Measurements from ENCODE around the gene XYLT1.

The XYLT1 gene

GRCh38 chr16:17160285-17160853 lies 310.4 kb downstream of the XYLT1 start:
- TF ChIP-seq, protein P1, sequence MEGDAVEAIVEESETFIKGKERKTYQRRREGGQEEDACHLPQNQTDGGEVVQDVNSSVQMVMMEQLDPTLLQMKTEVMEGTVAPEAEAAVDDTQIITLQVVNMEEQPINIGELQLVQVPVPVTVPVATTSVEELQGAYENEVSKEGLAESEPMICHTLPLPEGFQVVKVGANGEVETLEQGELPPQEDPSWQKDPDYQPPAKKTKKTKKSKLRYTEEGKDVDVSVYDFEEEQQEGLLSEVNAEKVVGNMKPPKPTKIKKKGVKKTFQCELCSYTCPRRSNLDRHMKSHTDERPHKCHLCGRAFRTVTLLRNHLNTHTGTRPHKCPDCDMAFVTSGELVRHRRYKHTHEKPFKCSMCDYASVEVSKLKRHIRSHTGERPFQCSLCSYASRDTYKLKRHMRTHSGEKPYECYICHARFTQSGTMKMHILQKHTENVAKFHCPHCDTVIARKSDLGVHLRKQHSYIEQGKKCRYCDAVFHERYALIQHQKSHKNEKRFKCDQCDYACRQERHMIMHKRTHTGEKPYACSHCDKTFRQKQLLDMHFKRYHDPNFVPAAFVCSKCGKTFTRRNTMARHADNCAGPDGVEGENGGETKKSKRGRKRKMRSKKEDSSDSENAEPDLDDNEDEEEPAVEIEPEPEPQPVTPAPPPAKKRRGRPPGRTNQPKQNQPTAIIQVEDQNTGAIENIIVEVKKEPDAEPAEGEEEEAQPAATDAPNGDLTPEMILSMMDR (IDR thresholded peaks at IDR 0.05; ENCODE audit: extremely low read depth, insufficient read depth, missing control alignments): no peak

DNA sequence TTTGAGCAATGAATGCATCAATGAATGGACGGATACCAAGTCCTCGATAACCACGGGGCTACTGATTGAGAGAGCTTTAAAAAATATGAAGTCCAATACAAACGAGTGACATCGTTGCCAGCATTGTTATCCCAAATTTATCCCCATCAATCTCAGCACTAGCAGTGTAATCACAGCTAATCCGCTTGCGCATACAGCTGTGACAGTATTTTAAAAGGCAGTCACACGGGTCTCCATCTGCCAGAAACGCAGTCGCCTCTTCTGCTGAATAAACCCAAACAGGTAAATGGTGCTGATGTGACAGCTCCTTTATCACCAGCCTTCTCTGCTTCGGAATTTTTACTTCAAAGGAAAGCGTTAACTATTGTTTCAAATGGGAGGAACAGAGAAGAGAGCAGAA lies 311.1 kb downstream of the XYLT1 start:
- DNase-seq (ENCODE audit: low spot score): no peak
- in situ Hi-C loops (cut with MboI; ENCODE audit: low pct_unique_long_range_greater_than_20kb, low sequenced_read_pairs, unreplicated experiment): no loop called here
- TF ChIP-seq, protein P1 (IDR thresholded peaks at IDR 0.05; ENCODE audit: extremely low read depth, insufficient read depth, missing control alignments): no peak

More at GRCh38 chr16:17160285-17160853, 310.4 kb downstream of the XYLT1 start:
- in situ Hi-C loops (cut with MboI; ENCODE audit: low pct_unique_long_range_greater_than_20kb, low sequenced_read_pairs, unreplicated experiment): no loop called here
- no peak for DNase-seq (ENCODE audit: low spot score)

GRCh38 chr16:17155936-17156335 lies 314.8 kb downstream of the XYLT1 start:
- in situ Hi-C loops (cut with MboI; ENCODE audit: low pct_unique_long_range_greater_than_20kb, low sequenced_read_pairs, unreplicated experiment): no loop called here
- TF ChIP-seq, protein P1 (IDR thresholded peaks at IDR 0.05; ENCODE audit: extremely low read depth, insufficient read depth, missing control alignments): no peak
- no peak for DNase-seq (ENCODE audit: low spot score)

- in situ Hi-C loops (cut with MboI; ENCODE audit: low pct_unique_long_range_greater_than_20kb, low sequenced_read_pairs, unreplicated experiment): no loop called here
- no peak for DNase-seq (ENCODE audit: low spot score)
- TF ChIP-seq, protein P1 (IDR thresholded peaks at IDR 0.05; ENCODE audit: extremely low read depth, insufficient read depth, missing control alignments): no peak
Observed at GRCh38 chr16:17155485-17155884, 315.3 kb downstream of the XYLT1 start.

- TF ChIP-seq, protein P1 (IDR thresholded peaks at IDR 0.05; ENCODE audit: extremely low read depth, insufficient read depth, missing control alignments): no peak
- in situ Hi-C loops (cut with MboI; ENCODE audit: low pct_unique_long_range_greater_than_20kb, low sequenced_read_pairs, unreplicated experiment): no loop called here
- peak; percentile 23 for DNase-seq (ENCODE audit: low spot score)
Observed at GRCh38 chr16:17154981-17155380, 315.8 kb downstream of the XYLT1 start.

DNA sequence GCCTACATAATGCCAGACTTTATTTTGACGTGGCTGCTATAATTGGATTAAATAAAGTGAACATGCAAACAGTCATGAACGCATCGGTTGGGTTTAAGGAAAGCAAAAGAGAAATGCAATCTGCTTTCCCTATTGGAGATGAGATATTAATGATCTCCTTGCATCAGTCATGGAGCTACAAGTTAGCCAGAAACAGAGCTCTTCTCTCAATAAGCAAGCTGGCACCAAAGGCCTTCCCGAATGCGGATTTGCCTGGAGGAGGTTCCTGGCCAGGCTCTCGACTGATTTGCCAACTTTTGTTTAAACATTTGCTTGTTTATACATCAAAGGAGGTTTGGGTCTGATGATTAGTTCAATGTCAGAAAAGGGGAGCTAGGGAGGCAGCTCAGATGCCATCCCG lies 318.4 kb downstream of the XYLT1 start:
- DNase-seq (ENCODE audit: low spot score): no peak
- in situ Hi-C loops (cut with MboI; ENCODE audit: low pct_unique_long_range_greater_than_20kb, low sequenced_read_pairs, unreplicated experiment): no loop called here
- TF ChIP-seq, protein P1 (IDR thresholded peaks at IDR 0.05; ENCODE audit: extremely low read depth, insufficient read depth, missing control alignments): no peak

Measured in GM13977 (cell line).